Endometrial microvascular endothelial cells (primary cell): ENCODE measurements around the gene PSMD5. TPM values are rescaled to one million over a fixed set of nuclear protein-coding genes. Genes with fewer than 3 reads are reported as not detected.

ENCODE experiments used
- in situ Hi-C: cut with HindIII; loops from 2 replicates; pipeline ENCODE4 v1.10.0; 2017; ENCODE audit warnings: low sequenced_read_pairs, low pct_unique_long_range_greater_than_20kb; ENCODE audit errors: inconsistent ontology term
- total RNA-seq: library from RNA; depleted of rRNA; stranded (reverse); fragments of >200 nt; gene quantifications from one replicate; pipeline ENCODE4 v1.2.3, GENCODE V29; 2015; ENCODE audit errors: inconsistent ontology term

Gene PSMD5
- total RNA-seq, 1 donor from 2014 or later, result 79.1 TPM

DNA sequence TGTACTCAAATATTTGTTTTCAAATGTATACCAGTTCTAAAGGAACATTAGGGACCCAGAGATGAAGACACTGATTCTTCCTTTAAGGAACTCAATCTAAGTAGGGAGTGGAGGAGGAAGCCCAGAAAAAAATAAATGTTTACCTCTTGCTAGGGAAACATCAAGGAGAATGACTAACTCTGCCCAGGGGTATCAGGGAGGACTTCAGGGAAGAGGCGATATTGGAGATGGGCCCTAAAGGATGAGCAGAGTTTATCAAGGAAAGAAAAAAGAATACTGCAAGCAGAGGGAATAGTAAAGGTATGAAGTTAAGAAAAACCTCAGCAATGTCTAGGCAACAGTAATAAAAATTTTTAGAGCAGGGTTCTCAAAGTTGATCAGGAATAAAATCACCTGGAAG is 65.9 kb downstream of the PSMD5 start:
- in situ Hi-C loops, result no loop called here

DNA sequence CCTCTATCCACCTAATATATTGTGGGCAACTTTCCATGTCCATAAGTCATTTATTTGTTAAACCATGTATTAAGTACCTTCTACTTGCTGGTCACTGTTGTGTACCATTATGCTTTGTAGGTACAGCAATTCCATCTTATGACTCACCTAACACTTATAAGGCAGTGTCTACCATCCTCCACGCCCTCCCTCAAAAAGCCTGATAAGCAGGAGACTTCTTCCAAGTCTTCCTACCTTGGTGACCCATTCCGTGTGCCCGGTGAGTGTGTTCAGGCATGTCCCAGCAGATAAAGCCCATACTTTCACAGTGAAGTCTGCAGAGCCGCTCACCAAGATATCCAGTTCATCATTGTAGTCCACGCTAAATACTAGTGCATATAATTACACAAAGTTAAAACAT is 66.9 kb downstream of the PSMD5 start:
- in situ Hi-C loops, result no loop called here

DNA sequence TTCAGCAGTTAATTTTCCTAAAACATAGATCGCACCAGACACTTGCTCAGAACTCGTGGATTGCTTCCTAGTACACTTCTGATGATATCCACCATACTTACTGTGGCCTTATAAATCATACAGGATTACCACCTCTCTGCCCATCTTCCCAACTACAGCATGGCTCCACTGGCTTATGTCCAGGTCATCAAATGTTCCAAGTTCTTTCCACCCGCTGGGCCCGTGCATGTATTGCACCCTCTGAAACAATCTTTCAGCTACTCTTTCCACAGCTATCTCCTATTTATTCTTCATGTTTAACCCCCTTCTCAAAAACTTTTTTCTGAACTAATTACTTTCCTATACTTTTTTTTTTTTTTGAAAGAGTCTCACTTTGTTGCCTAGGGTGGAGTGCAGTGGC is 68.0 kb downstream of the PSMD5 start:
- in situ Hi-C loops, result no loop called here

DNA sequence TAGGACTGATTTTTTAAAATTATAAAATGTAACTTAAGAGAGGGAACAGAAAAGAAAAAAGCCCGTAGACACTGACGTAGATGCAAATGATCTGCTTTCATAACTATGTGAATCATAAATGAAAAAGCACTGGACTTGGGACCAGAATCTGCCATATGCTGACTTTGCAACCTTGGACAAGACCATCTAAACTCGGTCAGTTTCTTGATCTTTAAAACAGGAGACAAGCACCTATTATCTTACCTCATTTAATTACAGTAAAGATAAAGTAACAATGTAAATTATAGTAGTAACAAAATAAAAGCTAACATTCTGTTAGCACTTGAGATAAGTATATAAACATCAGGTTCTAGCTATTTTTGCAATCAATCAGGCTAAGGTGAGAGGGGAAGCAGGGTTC is 69.5 kb downstream of the PSMD5 start:
- in situ Hi-C loops, result no loop called here

DNA sequence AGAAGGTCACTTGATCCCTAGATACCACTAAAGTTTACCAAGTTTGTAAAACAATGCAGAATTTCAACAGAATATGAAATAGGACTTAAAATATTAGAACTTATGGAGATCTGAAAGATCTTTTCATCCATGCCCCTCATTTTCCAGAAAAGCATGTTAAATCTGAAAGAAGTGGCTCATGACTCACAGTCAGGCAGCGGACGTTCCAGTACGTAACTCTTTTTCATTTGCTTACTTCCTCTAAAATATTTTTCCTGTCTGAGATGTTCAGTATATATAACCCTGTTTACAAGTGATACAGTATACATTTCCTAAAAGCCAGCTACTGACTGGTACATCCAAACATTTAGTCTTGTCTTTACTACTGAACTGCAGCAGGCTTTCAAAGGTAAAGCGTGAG is 71.8 kb downstream of the PSMD5 start:
- in situ Hi-C loops, result no loop called here

DNA sequence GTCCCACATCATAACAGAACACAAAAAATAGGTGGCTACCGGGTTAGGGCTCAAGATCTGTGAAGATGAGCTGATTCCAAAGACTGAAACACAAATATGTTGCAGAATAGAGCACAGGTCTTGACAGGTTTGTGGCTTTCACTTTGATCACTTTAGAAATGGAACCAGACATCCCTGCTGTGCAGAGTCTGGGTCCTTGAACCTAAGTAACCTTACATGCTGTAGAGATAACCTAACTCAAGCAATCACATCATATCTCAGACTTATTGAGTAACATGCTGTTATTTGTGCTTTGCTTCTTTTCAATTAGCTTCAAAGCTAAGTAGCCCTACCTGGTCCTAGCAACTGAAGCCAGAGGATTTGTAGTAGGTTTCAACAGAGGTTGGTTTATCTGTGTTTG is 73.8 kb downstream of the PSMD5 start:
- in situ Hi-C loops, result no loop called here

DNA sequence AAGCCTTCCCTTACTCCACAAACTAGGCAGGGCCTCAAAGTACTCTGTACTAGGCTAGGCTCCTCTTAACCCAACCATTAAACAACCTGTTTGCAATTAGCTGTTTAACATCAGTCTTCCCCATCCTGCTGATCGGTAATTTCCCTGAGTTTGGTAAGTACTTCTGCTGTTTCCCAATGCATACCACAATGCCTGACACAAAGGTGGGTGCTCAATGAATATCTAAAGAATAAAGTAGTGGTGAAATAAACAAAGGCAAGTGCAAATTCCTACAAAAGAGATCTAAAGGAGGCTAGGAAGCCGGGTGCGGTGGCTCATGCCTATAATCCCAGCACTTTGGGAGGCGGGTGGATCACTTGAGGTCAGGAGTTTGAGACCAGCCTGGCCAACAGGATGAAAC is 74.5 kb downstream of the PSMD5 start:
- in situ Hi-C loops, result no loop called here

DNA sequence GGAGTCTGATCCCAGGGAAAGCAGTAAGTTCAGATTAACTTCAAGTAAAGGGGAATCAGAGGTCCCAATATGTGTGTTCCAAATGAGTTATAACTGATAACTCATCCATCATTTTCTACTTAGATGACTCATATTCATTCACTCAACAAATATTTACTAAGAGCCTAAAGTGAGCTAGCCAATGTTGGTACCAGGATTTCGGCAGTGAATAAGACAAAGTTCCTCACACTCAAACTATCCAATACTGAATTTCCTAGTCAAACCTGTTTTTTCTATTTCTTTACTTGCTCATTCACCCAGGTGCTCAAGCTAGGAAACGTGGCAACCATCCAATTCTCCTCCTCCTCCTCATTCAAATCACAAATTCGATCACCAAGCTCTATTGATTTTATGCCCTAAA is 75.3 kb downstream of the PSMD5 start:
- in situ Hi-C loops, result no loop called here

Other genes starting within 250 kb of the PSMD5 start
- gene MEGF9, start 128.5 kb downstream of the PSMD5 start, total RNA-seq, result 10.3 TPM
- 45.7 TPM for gene FBXW2, start 49.5 kb downstream of the PSMD5 start, total RNA-seq
- gene PHF19, start 34.3 kb upstream of the PSMD5 start, total RNA-seq, result 114 TPM
- gene TRAF1, start 83.9 kb upstream of the PSMD5 start, total RNA-seq, result 6.7 TPM
- 1.4 TPM for gene C5, start 207.4 kb upstream of the PSMD5 start, total RNA-seq
- gene CNTRL, start 232.0 kb upstream of the PSMD5 start, total RNA-seq, result 3.4 TPM